ENCODE data around the gene PACS1.

DNA sequence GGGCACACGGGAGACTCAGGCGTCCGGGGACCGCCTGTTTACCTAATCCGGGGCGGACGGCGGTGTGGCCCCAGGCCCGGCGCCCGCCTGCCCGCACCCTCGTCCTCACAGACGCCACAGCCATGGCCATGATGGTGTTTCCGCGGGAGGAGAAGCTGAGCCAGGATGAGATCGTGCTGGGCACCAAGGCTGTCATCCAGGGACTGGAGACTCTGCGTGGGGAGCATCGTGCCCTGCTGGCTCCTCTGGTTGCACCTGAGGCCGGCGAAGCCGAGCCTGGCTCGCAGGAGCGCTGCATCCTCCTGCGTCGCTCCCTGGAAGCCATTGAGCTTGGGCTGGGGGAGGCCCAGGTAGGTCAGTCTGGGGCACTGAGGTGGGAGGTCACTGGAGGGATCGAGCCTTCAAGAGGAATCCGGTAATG, 188.4 kb downstream of the PACS1 start:
- TF ChIP-seq CTCF (IDR thresholded peaks at IDR 0.05 in 2 of 3, conservative IDR thresholded peaks at IDR 0.05 in 1 of 3; ENCODE audit: borderline replicate concordance in 1 of 3, insufficient read depth in 1 of 3, low read depth in 2 of 3, low read length in 2 of 3) (no peak), POLR2AphosphoS5 (IDR thresholded peaks at IDR 0.05; ENCODE audit: low read depth, low read length) (no peak), ZNF274 (IDR thresholded peaks at IDR 0.05; ENCODE audit: low read depth, low read length) (no peak), MAX (IDR thresholded peaks at IDR 0.05) (no peak), EGR1 (IDR thresholded peaks at IDR 0.05; ENCODE audit: low read depth) (no peak), SP1 (IDR thresholded peaks at IDR 0.05; ENCODE audit: low read depth) (no peak)

Data from HCT116 (cell line).